ENCODE results near the gene FGF14. TPM values are rescaled to one million over a fixed set of nuclear protein-coding genes. Genes with fewer than 3 reads are reported as not detected.

FGF14 gene
- total and polyA plus RNA-seq, 2 of the 4 experiments (the other 2 are of a cell fraction), result under 0.01 TPM; not detected in 1

GRCh38 chr13:102220681-102221228 lies 181.1 kb downstream of the FGF14 start:
- Histone ChIP-seq H3K4me3 (ENCODE audit: insufficient read depth, low read depth, low read length) (no peak overlapping the region), H3K36me3 (ENCODE audit: control insufficient read depth, insufficient read depth, low read length) (no peaks in the 10 kb centered on the region), H4K91ac (ENCODE audit: insufficient read depth, low read depth, low read length) (no peak overlapping the region), H3K9me3 (ENCODE audit: control insufficient read depth, insufficient read depth, low read length) (no peaks in the 10 kb centered on the region), H2AK9ac (replicated peaks; ENCODE audit: low read depth, low read length, poor library complexity) (no peak overlapping the region), H3K27me3 (ENCODE audit: control insufficient read depth, insufficient read depth, low read length) (no peaks in the 10 kb centered on the region; the same call in 1 of the 2 replicates), H2BK5ac (ENCODE audit: low read depth, low read length, poor library complexity, severe bottlenecking) (no peak overlapping the region), H4K5ac (ENCODE audit: low read depth, low read length) (no peak overlapping the region), H2BK20ac (ENCODE audit: low read depth, low read length) (no peak overlapping the region), H3K9me1 (ENCODE audit: insufficient read depth, low read length) (no peaks in the 10 kb centered on the region), H3K4ac (ENCODE audit: low read depth, low read length) (no peak overlapping the region), H2BK120ac (ENCODE audit: low read depth, low read length) (no peak overlapping the region), H4K8ac (ENCODE audit: low read depth in 2 of 2, low read length in 2 of 2) (no peak overlapping the region), H3K27ac (ENCODE audit: insufficient read depth, low read length) (no peak overlapping the region), H2BK15ac (ENCODE audit: low read depth, low read length) (no peak overlapping the region), H3K14ac (replicated peaks; ENCODE audit: low read depth, low read length) (no peak overlapping the region), H3K4me2 (ENCODE audit: low read depth, low read length) (no peak overlapping the region), H4K20me1 (ENCODE audit: insufficient read depth, low read length) (no peaks in the 10 kb centered on the region), H3K18ac (ENCODE audit: low read depth, low read length) (no peak overlapping the region), H3K56ac (ENCODE audit: extremely low read depth, insufficient read depth, low read length) (no peak overlapping the region), H2AK5ac (ENCODE audit: low read depth, low read length) (no peak overlapping the region), H3K23ac (ENCODE audit: low read depth, low read length) (no peak overlapping the region), H2AFZ (replicated peaks; ENCODE audit: low read length, poor library complexity) (no peak overlapping the region), H3K4me1 (ENCODE audit: control insufficient read depth, insufficient read depth, low read length) (no peaks in the 10 kb centered on the region), H3K9ac (ENCODE audit: low read depth, low read length) (no peak overlapping the region), H3K79me1 (ENCODE audit: low read depth in 1 of 2, low read length in 2 of 2) (no peaks in the 10 kb centered on the region)
- in situ Hi-C loops (cut with MboI; ENCODE audit: low sequenced_read_pairs) (no loop called here), intact Hi-C loops (cut with micrococcal nuclease) (no loop called here), dilution Hi-C loops (cut with HindIII; ENCODE audit: low sequenced_read_pairs, unreplicated experiment) (no loop called here)
- BruUV-seq (replicated peaks), result no TSS peak
- TF ChIP-seq RAD21 (IDR thresholded peaks at IDR 0.05; ENCODE audit: low read length), result no peak
- no peak for TF ChIP-seq NFE2L2 (IDR thresholded peaks at IDR 0.05; ENCODE audit: low read depth, low read length)
- no peak for TF ChIP-seq SMC3 (IDR thresholded peaks at IDR 0.05; ENCODE audit: low read depth, low read length)
- no peak for TF ChIP-seq MXI1 (IDR thresholded peaks at IDR 0.05; ENCODE audit: borderline replicate concordance, low read depth, low read length)
- no peak for TF ChIP-seq CEBPB (IDR thresholded peaks at IDR 0.05; ENCODE audit: low read depth, low read length)
- TF ChIP-seq ELK1 (IDR thresholded peaks at IDR 0.05; ENCODE audit: borderline replicate concordance, low read depth, low read length), result no peak
- TF ChIP-seq FOS (IDR thresholded peaks at IDR 0.05; ENCODE audit: low read depth, low read length), result no peak
- TF ChIP-seq, protein P1, sequence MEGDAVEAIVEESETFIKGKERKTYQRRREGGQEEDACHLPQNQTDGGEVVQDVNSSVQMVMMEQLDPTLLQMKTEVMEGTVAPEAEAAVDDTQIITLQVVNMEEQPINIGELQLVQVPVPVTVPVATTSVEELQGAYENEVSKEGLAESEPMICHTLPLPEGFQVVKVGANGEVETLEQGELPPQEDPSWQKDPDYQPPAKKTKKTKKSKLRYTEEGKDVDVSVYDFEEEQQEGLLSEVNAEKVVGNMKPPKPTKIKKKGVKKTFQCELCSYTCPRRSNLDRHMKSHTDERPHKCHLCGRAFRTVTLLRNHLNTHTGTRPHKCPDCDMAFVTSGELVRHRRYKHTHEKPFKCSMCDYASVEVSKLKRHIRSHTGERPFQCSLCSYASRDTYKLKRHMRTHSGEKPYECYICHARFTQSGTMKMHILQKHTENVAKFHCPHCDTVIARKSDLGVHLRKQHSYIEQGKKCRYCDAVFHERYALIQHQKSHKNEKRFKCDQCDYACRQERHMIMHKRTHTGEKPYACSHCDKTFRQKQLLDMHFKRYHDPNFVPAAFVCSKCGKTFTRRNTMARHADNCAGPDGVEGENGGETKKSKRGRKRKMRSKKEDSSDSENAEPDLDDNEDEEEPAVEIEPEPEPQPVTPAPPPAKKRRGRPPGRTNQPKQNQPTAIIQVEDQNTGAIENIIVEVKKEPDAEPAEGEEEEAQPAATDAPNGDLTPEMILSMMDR (conservative IDR thresholded peaks at IDR 0.05; ENCODE audit: low read depth, low read length), result no peak
- no peak for TF ChIP-seq RCOR1 (IDR thresholded peaks at IDR 0.05; ENCODE audit: insufficient replicate concordance, low read length)
- TF ChIP-seq MAZ (IDR thresholded peaks at IDR 0.05; ENCODE audit: borderline replicate concordance, low read depth, low read length), result no peak
- TF ChIP-seq, protein P2, sequence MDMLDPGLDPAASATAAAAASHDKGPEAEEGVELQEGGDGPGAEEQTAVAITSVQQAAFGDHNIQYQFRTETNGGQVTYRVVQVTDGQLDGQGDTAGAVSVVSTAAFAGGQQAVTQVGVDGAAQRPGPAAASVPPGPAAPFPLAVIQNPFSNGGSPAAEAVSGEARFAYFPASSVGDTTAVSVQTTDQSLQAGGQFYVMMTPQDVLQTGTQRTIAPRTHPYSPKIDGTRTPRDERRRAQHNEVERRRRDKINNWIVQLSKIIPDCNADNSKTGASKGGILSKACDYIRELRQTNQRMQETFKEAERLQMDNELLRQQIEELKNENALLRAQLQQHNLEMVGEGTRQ (IDR thresholded peaks at IDR 0.05; ENCODE audit: low read depth, low read length), result no peak
- TF ChIP-seq MAFK (IDR thresholded peaks at IDR 0.05; ENCODE audit: low read depth, low read length), result no peak
- TF ChIP-seq BHLHE40 (IDR thresholded peaks at IDR 0.05; ENCODE audit: low read depth, low read length), result no peak
- TF ChIP-seq RFX5 (IDR thresholded peaks at IDR 0.05; ENCODE audit: low read depth, low read length), result no peak
- no peak for TF ChIP-seq POLR2A (IDR thresholded peaks at IDR 0.05; ENCODE audit: low read depth, low read length)
- no CpG with 5 or more reads among the region's 5 CpGs for WGBS, 2 experiments (ENCODE audit: extremely low coverage in 2 of 2, insufficient read length in 1 of 2)
- POLR2A ChIA-PET (ENCODE audit: unreplicated experiment), result no interaction called here
- ATAC-seq (ENCODE audit: low read depth) (no peak), DNase-seq (no peak)
- CTCF ChIA-PET, result no interaction called here

Measured in IMR-90 (cell line).